ENCODE results near the gene ZNF318.

DNA sequence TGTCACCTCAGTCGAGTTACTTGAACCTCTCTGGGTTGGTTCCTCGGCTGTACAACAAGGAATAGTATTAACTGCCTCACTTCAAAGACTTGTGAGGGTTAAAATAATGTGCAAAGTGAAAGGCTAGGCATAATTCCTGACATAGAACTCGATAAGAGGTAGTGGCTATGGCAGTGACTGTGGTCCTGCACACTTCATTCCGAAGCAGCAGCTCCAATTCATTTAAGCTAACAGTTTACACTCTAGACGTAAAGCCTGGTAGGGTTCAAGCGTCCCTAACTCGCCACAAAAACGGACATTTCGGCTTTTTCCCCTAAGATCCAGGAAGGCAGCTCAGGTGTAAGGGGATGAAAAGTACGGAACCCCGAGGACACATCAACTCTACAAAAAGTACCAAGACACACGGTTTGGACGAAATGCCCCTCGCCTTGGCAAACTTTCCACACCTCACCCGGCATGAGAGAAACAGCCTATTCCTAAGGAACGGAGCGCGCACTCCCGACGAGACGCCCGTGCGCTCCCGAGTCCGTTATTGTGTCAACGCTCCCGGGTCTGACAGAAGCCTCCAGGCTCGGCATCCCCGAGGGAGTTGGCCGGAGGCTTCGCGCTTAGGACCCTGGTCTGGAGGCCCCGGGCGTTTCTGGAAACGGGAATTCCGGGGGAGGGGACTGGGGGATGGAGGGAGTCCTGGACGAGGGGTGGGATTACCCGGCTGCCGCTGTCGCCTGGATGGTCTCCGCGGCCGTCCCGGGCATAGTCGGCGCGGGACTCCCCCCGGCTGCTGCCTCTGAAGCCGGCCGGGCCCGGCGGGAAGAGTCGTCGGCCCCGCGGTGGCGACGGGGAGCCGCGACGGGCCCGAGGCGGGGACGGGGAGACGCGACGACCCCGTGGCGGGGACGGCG is 937 bp downstream of the ZNF318 start:
- no peak for TF ChIP-seq ZNF274 (IDR thresholded peaks at IDR 0.05; ENCODE audit: low read depth, low read length)
- no peak for TF ChIP-seq YY1 (IDR thresholded peaks at IDR 0.05; ENCODE audit: insufficient read depth, insufficient read length)
- no peak for TF ChIP-seq SUZ12 (IDR thresholded peaks at IDR 0.05; ENCODE audit: extremely low read depth, insufficient read depth, insufficient read length)
